Common myeloid progenitor, CD34-positive (primary cell): ENCODE measurements around the gene SIGLEC1.

ENCODE experiments used
- CTCF ChIA-PET: fragments of 350-600 bp; sonication (Branson Sonifier 250); formaldehyde crosslinking; loops from one replicate; lab custom pipeline; 2021; ENCODE audit warnings: antibody characterized with exemption; lab: Charles Lee
- POLR2A ChIA-PET: fragments of 350-600 bp; sonication (Branson Sonifier 250); formaldehyde crosslinking; loops from one replicate; lab custom pipeline; 2021; ENCODE audit warnings: antibody characterized with exemption; lab: Charles Lee
- DNase-seq, 3 donors: peaks; one replicate each; pipeline versions ENCODE4 v3.0.0 to v3.0.0-alpha.2; 2013
- H3K27ac ChIP-seq, 2 experiments: 1 replicate in 1 of 2; 2 replicates in 1 of 2; pipeline ENCODE4 v1.7.0; 2013; ENCODE audit warnings: inconsistent platforms in 2 of 2, low read length in 2 of 2, mild to moderate bottlenecking in 2 of 2, low read depth in 1 of 2, moderate library complexity in 1 of 2; ENCODE audit not compliant: severe bottlenecking in 2 of 2, insufficient read depth in 1 of 2, poor library complexity in 1 of 2
- H3K27me3 ChIP-seq, 5 experiments: replicated peaks in 2 of 5; 1 replicate in 3 of 5; 2 replicates in 2 of 5; pipeline versions ENCODE4 v1.6.1 to v1.7.0; 2013; ENCODE audit warnings: low read length in 4 of 5, mild to moderate bottlenecking in 2 of 5, moderate library complexity in 2 of 5, inconsistent platforms in 1 of 5; ENCODE audit not compliant: insufficient read depth in 5 of 5, control insufficient read depth in 4 of 5
- H3K36me3 ChIP-seq, 4 experiments: 1 replicate in 2 of 4; 2 replicates in 2 of 4; pipeline versions ENCODE4 v1.6.1 to v1.7.0; 2013; ENCODE audit warnings: low read length in 3 of 4, control low read depth in 1 of 4, mild to moderate bottlenecking in 1 of 4; ENCODE audit not compliant: control insufficient read depth in 4 of 4, insufficient read depth in 4 of 4
- H3K4me1 ChIP-seq, 4 experiments: 1 replicate in 3 of 4; 2 replicates in 1 of 4; pipeline versions ENCODE4 v1.6.1 to v1.7.1; 2013; ENCODE audit warnings: low read length in 3 of 4, mild to moderate bottlenecking in 3 of 4, control low read depth in 1 of 4, inconsistent platforms in 1 of 4, moderate library complexity in 1 of 4; ENCODE audit not compliant: control insufficient read depth in 4 of 4, insufficient read depth in 4 of 4; ENCODE audit errors: control extremely low read depth in 1 of 4
- H3K4me3 ChIP-seq, 7 experiments: 1 replicate in 4 of 7; 2 replicates in 3 of 7; pipeline versions ENCODE4 v1.5.1 to v1.7.0; 2013; ENCODE audit warnings: mild to moderate bottlenecking in 7 of 7, low read length in 6 of 7, moderate library complexity in 6 of 7, inconsistent platforms in 2 of 7, low read depth in 2 of 7, control low read depth in 1 of 7; ENCODE audit not compliant: insufficient read depth in 4 of 7, control insufficient read depth in 1 of 7; ENCODE audit errors: extremely low read depth in 1 of 7
- H3K9me3 ChIP-seq, 5 experiments: 1 replicate in 4 of 5; 2 replicates in 1 of 5; pipeline versions ENCODE4 v1.6.1 to v1.7.1; 2013; ENCODE audit warnings: low read length in 4 of 5, mild to moderate bottlenecking in 2 of 5, inconsistent platforms in 1 of 5, low read depth in 1 of 5, moderate library complexity in 1 of 5; ENCODE audit not compliant: control insufficient read depth in 4 of 5, insufficient read depth in 2 of 5; ENCODE audit errors: control extremely low read depth in 1 of 5
- WGBS: methylation state at CpG from one replicate; pipeline ENCODE4 v1.1.5; 2013; ENCODE audit not compliant: insufficient coverage; 5-methylcytosine and 5-hydroxymethylcytosine counted together

Gene SIGLEC1

GRCh38 chr20:3691306-3691705 is 21.1 kb downstream of the SIGLEC1 start:
- no peak overlapping the region for H3K4me3 ChIP-seq
- H3K36me3 ChIP-seq, result no peaks in the 10 kb centered on the region
- H3K4me1 ChIP-seq, result no peaks in the 10 kb centered on the region
- no peak overlapping the region for H3K27ac ChIP-seq
- WGBS, result 96% methylated on average over 16 of the region's 16 CpGs
- H3K9me3 ChIP-seq, result peaks cover 0 to under 1% (median 0%) of the 10 kb centered on the region in 5 experiments
- H3K27me3 ChIP-seq, result peaks cover 0 to 17% (median 1%) of the 10 kb centered on the region in 5 experiments
- CTCF ChIA-PET, result interaction anchor here (0.6 to 1.0 kb wide), 4 partner anchors 12 to 460 kb away, joined by 3 to 4 read pairs (median 3); no protein-coding TSS in a partner anchor
- POLR2A ChIA-PET, result interaction anchor here (0.6 kb wide), 1 partner anchor 646 kb away, joined by 6 read pairs; no protein-coding TSS in a partner anchor
- DNase-seq, result no peak

GRCh38 chr20:3690413-3690812 is 22.0 kb downstream of the SIGLEC1 start:
- POLR2A ChIA-PET, result interaction anchor here (0.6 kb wide), 1 partner anchor 645 kb away, joined by 6 read pairs; no protein-coding TSS in a partner anchor

GRCh38 chr20:3689978-3690377 is 22.4 kb downstream of the SIGLEC1 start:
- no peak for DNase-seq
- Histone ChIP-seq H3K9me3 (no peaks in the 10 kb centered on the region), H3K36me3 (no peaks in the 10 kb centered on the region), H3K27me3 (peaks cover 0 to 27% (median 10%) of the 10 kb centered on the region in 5 experiments), H3K4me3 (no peak overlapping the region), H3K4me1 (no peaks in the 10 kb centered on the region), H3K27ac (no peak overlapping the region)
- WGBS, result 98% methylated on average over 7 of the region's 11 CpGs
- ChIA-PET POLR2A (no interaction called here), CTCF (interaction anchor here (1.0 kb wide), 1 partner anchor 13 kb away, joined by 3 read pairs; no protein-coding TSS in a partner anchor)

More at GRCh38 chr20:3690413-3690812, 22.0 kb downstream of the SIGLEC1 start:
- H3K4me1 ChIP-seq, result no peaks in the 10 kb centered on the region
- H3K9me3 ChIP-seq, result no peaks in the 10 kb centered on the region
- WGBS, result 100% methylated on average over 2 of the region's 3 CpGs
- DNase-seq, result no peak
- H3K36me3 ChIP-seq, result no peaks in the 10 kb centered on the region
- no peak overlapping the region for H3K27ac ChIP-seq
- CTCF ChIA-PET, result interaction anchor here (0.6 to 1.0 kb wide), 3 partner anchors 11 to 459 kb away, joined by 3 to 4 read pairs (median 3); no protein-coding TSS in a partner anchor
- H3K4me3 ChIP-seq, result no peak overlapping the region
- H3K27me3 ChIP-seq, result peaks cover 0 to 22% (median 6%) of the 10 kb centered on the region in 5 experiments

GRCh38 chr20:3687655-3688054 is 24.7 kb downstream of the SIGLEC1 start:
- CTCF ChIA-PET, result interaction anchor here (1.3 to 3.2 kb wide), 2 partner anchors 11 to 23 kb away, joined by 5 to 11 read pairs; no protein-coding TSS in a partner anchor
- POLR2A ChIA-PET, result no interaction called here
- Histone ChIP-seq H3K36me3 (no peaks in the 10 kb centered on the region), H3K9me3 (no peaks in the 10 kb centered on the region), H3K4me3 (no peak overlapping the region), H3K27me3 (peaks cover 0 to 40% (median 20%) of the 10 kb centered on the region in 5 experiments), H3K4me1 (no peaks in the 10 kb centered on the region), H3K27ac (no peak overlapping the region)
- no peak for DNase-seq
- WGBS, result 60% methylated on average over 1 of the region's 2 CpGs

GRCh38 chr20:3686867-3687321 is 25.5 kb downstream of the SIGLEC1 start:
- WGBS, result 80% methylated on average over 9 of the region's 9 CpGs
- Histone ChIP-seq H3K27me3 (peaks cover 0 to 47% (median 24%) of the 10 kb centered on the region in 5 experiments), H3K36me3 (no peaks in the 10 kb centered on the region), H3K9me3 (no peaks in the 10 kb centered on the region), H3K4me1 (peaks cover 0 to 6% (median 2%) of the 10 kb centered on the region in 4 experiments), H3K4me3 (no peak overlapping the region), H3K27ac (no peak overlapping the region)
- DNase-seq, result no peak
- ChIA-PET POLR2A (interaction anchor here (0.6 kb wide), 1 partner anchor 21 kb away, joined by 3 read pairs; no protein-coding TSS in a partner anchor), CTCF (interaction anchor here (1.4 to 3.2 kb wide), 4 partner anchors 8 to 24 kb away, joined by 4 to 12 read pairs (median 8); no protein-coding TSS in a partner anchor)

- WGBS, result 91% methylated on average over 4 of the region's 7 CpGs
- H3K36me3 ChIP-seq, result no peaks in the 10 kb centered on the region
- peaks cover 0 to 52% (median 24%) of the 10 kb centered on the region in 5 experiments for H3K27me3 ChIP-seq
- H3K9me3 ChIP-seq, result no peaks in the 10 kb centered on the region
- POLR2A ChIA-PET, result interaction anchor here (0.6 kb wide), 1 partner anchor 21 kb away, joined by 3 read pairs; no protein-coding TSS in a partner anchor
- no peak overlapping the region for H3K4me3 ChIP-seq
- H3K4me1 ChIP-seq, result peaks cover 0 to 9% (median 4%) of the 10 kb centered on the region in 4 experiments
- no peak for DNase-seq
- no peak overlapping the region for H3K27ac ChIP-seq
- CTCF ChIA-PET, result interaction anchor here (1.0 to 3.2 kb wide), 5 partner anchors 9 to 24 kb away, joined by 3 to 12 read pairs (median 6); no protein-coding TSS in a partner anchor
Observed at GRCh38 chr20:3686421-3686820, 26.0 kb downstream of the SIGLEC1 start.

GRCh38 chr20:3685341-3685740 is 27.1 kb downstream of the SIGLEC1 start:
- no peaks in the 10 kb centered on the region for H3K36me3 ChIP-seq
- no peak for DNase-seq
- CTCF ChIA-PET, result interaction anchor here (1.0 to 2.5 kb wide), 4 partner anchors 9 to 25 kb away, joined by 3 to 12 read pairs (median 5); no protein-coding TSS in a partner anchor
- H3K27ac ChIP-seq, result no peak overlapping the region
- no peak overlapping the region for H3K4me3 ChIP-seq
- POLR2A ChIA-PET, result interaction anchor here (0.6 kb wide), 1 partner anchor 105 kb away, joined by 7 read pairs; no protein-coding TSS in a partner anchor
- peaks cover 0 to 62% (median 24%) of the 10 kb centered on the region in 5 experiments for H3K27me3 ChIP-seq
- WGBS, result 79% methylated on average over 6 of the region's 7 CpGs
- no peaks in the 10 kb centered on the region for H3K9me3 ChIP-seq
- H3K4me1 ChIP-seq, result peaks cover 0 to 9% (median 4%) of the 10 kb centered on the region in 4 experiments
